ENCODE data around the gene C10orf67. TPM values are rescaled to one million over a fixed set of nuclear protein-coding genes. Genes with fewer than 3 reads are reported as not detected.
A peak's percentile ranks its signal among the peaks of the same experiment; 100 is the strongest.

C10orf67 gene
- total and polyA plus RNA-seq, 2 of the 8 experiments (the other 6 are each of a cell fraction or from before 2014, with no cell fraction given) = 0.05 to 0.11 TPM

- H3K4ac ChIP-seq (replicated peaks; ENCODE audit: insufficient read length, low read depth, low read length) = no peak overlapping the region
- peaks cover 7 to 24% of the 10 kb centered on the region in 2 experiments for H4K20me1 ChIP-seq (replicated peaks in 1 of 2; ENCODE audit: control insufficient read depth in 1 of 2, insufficient read depth in 2 of 2, low read length in 2 of 2)
- no peak overlapping the region for H4K91ac ChIP-seq (replicated peaks; ENCODE audit: insufficient read length, low read length)
- TF ChIP-seq CBX5 (IDR thresholded peaks at IDR 0.05; ENCODE audit: low read depth, low read length) = no peak
- peak; percentile 61 for TF ChIP-seq CTBP2 (IDR thresholded peaks at IDR 0.05; ENCODE audit: borderline replicate concordance, insufficient read depth, insufficient read length, low read length)
- no peak for TF ChIP-seq POLR2A (IDR thresholded peaks at IDR 0.05; ENCODE audit: control extremely low read depth in 1 of 2, low read depth in 2 of 2, low read length in 2 of 2)
- TF ChIP-seq, protein P1, sequence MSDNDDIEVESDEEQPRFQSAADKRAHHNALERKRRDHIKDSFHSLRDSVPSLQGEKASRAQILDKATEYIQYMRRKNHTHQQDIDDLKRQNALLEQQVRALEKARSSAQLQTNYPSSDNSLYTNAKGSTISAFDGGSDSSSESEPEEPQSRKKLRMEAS (IDR thresholded peaks at IDR 0.05) = no peak
- peak; percentile 87 for TF ChIP-seq SUZ12 (IDR thresholded peaks at IDR 0.05; ENCODE audit: low read length)
- peak; percentile 11 for TF ChIP-seq KDM4A (IDR thresholded peaks at IDR 0.05; ENCODE audit: low read depth, low read length, severe bottlenecking)
- TF ChIP-seq EZH2 (IDR thresholded peaks at IDR 0.05; ENCODE audit: low read depth, low read length, severe bottlenecking) = peak; percentile 84
- peak; percentile 79 for TF ChIP-seq RNF2 (IDR thresholded peaks at IDR 0.05; ENCODE audit: borderline replicate concordance, low read depth, low read length, missing control alignments, poor library complexity, severe bottlenecking)
- H3K27me3 ChIP-seq (replicated peaks in 1 of 4; ENCODE audit: control insufficient read depth in 3 of 4, extremely low read depth in 1 of 4, insufficient read depth in 3 of 4, low read length in 3 of 4) = peaks cover 87 to 99% (median 95%) of the 10 kb centered on the region in 4 experiments
- no peak overlapping the region for H2BK5ac ChIP-seq (ENCODE audit: low read depth, low read length)
- WGBS, 2 experiments (ENCODE audit: extremely low coverage in 1 of 2, insufficient coverage in 1 of 2, insufficient read length in 1 of 2, insufficient replicate concordance in 2 of 2, low coverage in 1 of 2, low lambda C conversion rate in 2 of 2, missing lambda C conversion rate in 1 of 2) = 4% methylated on average over 31 of the region's 36 CpGs; no CpG with 5 or more reads in 1 of the 2 experiments
- H2BK12ac ChIP-seq (ENCODE audit: low read depth, low read length) = no peak overlapping the region; the same call in 1 of the 2 replicates
- no peak overlapping the region for H3K23ac ChIP-seq (ENCODE audit: insufficient read length)
- H2BK120ac ChIP-seq (replicated peaks; ENCODE audit: low read depth, low read length) = no peak overlapping the region
- no peaks in the 10 kb centered on the region for H3K79me2 ChIP-seq (ENCODE audit: control insufficient read depth in 1 of 2, insufficient read depth in 2 of 2, low read length in 2 of 2)
- H3K14ac ChIP-seq (ENCODE audit: insufficient read length) = no peak overlapping the region
- H2AK5ac ChIP-seq (ENCODE audit: low read depth, low read length) = no peak overlapping the region
- H4K5ac ChIP-seq (ENCODE audit: insufficient read length, low read depth, low read length) = no peak overlapping the region
- no peak overlapping the region for H3K56ac ChIP-seq (replicated peaks; ENCODE audit: insufficient read length, low read depth, low read length)
- H3K18ac ChIP-seq (ENCODE audit: extremely low read depth, low read length) = no peak overlapping the region; the same call in 1 of the 2 replicates
- DNase-seq (ENCODE audit: low read depth in 1 of 2, low spot score in 2 of 2) = peak in 1 of 2 experiments; percentile 62
- no peak overlapping the region; the same call in 1 of the 2 replicates for H4K8ac ChIP-seq (ENCODE audit: extremely low read depth, insufficient read depth, low read length)
- H3K4me1 ChIP-seq (replicated peaks in 1 of 4; ENCODE audit: control insufficient read depth in 3 of 4, insufficient read depth in 4 of 4, low read length in 3 of 4) = peaks cover 7 to 15% (median 12%) of the 10 kb centered on the region in 4 experiments
- H2BK20ac ChIP-seq (ENCODE audit: low read length) = no peak overlapping the region
- peak overlapping the region in 2 of 4 experiments; percentile 10 to 54; a peak in 3 of 8 replicates for H3K4me3 ChIP-seq (ENCODE audit: extremely low read depth in 1 of 4, insufficient read depth in 2 of 4, low read depth in 3 of 4, low read length in 4 of 4)
- no peak overlapping the region for H3K9ac ChIP-seq (replicated peaks in 1 of 4; ENCODE audit: extremely low read depth in 1 of 4, low read depth in 3 of 4, low read length in 3 of 4)
- H3K23me2 ChIP-seq (ENCODE audit: low read depth, low read length) = peaks cover 5% of the 10 kb centered on the region; the same call in 1 of the 2 replicates
- H3K4me2 ChIP-seq (ENCODE audit: insufficient read depth in 1 of 2, low read depth in 2 of 2, low read length in 2 of 2) = peak overlapping the region; percentile 65 to 76
- CTCF ChIA-PET (ENCODE audit: partially characterized antibody) = interaction anchor here (0.8 to 3.1 kb wide), 5 partner anchors 9 to 106 kb away, joined by 3 to 17 read pairs (median 12); no protein-coding TSS in a partner anchor
- H2AFZ ChIP-seq (ENCODE audit: low read length) = no peak overlapping the region
- peaks cover 0 to 13% (median 0%) of the 10 kb centered on the region in 4 experiments; a peak in 1 of 8 replicates for H3K36me3 ChIP-seq (ENCODE audit: control insufficient read depth in 2 of 4, insufficient read depth in 4 of 4, low read length in 3 of 4)
- FAIRE-seq = peak; percentile 24
- POLR2A ChIA-PET (ENCODE audit: partially characterized antibody) = interaction anchor here (0.9 kb wide), 1 partner anchor 8 kb away, joined by 3 read pairs; no protein-coding TSS in a partner anchor
- no peak overlapping the region for H2BK15ac ChIP-seq (ENCODE audit: low read length)
- no peaks in the 10 kb centered on the region for H3K9me3 ChIP-seq (ENCODE audit: insufficient read depth in 2 of 2, low read depth in 1 of 2, low read length in 1 of 2)
- no peaks in the 10 kb centered on the region for H3K79me1 ChIP-seq (ENCODE audit: low read depth, low read length)
- H3K27ac ChIP-seq (ENCODE audit: low read depth, low read length) = no peak overlapping the region
Observed at GRCh38 chr10:23190872-23191763, 153.5 kb downstream of the C10orf67 start.

Data from H1 (cell line).